Thyroid gland (tissue), 4 donors: Measurements from ENCODE around the gene MAPT. TPM values are rescaled to one million over a fixed set of nuclear protein-coding genes. Genes with fewer than 3 reads are reported as not detected.

ENCODE experiments used
- DNase-seq, 2 donors: peaks; one replicate each; pipeline ENCODE4 v3.0.0-alpha.2; 2019
- H3K27ac ChIP-seq, 3 donors: fragments of 200-600 bp; sonication (generic); 1 replicate in 2 of 3; 2 replicates in 1 of 3; pipeline ENCODE4 v1.5.1; 2016 to 2019; ENCODE audit warnings: mild to moderate bottlenecking in 1 of 3, moderate library complexity in 1 of 3
- H3K27me3 ChIP-seq: fragments of 200-600 bp; sonication (generic); one replicate; pipeline ENCODE4 v1.5.1; 2019
- H3K36me3 ChIP-seq, 2 donors: fragments of 200-600 bp; sonication (generic); one replicate each; pipeline ENCODE4 v1.5.1; 2016 to 2019
- H3K4me1 ChIP-seq, 2 donors: fragments of 200-600 bp; sonication (generic); one replicate each; pipeline ENCODE4 v1.5.1; 2017 to 2019
- H3K4me3 ChIP-seq, 3 donors: fragments of 200-600 bp; sonication (generic); replicated peaks in 1 of 3; 1 replicate in 2 of 3; 2 replicates in 1 of 3; pipeline ENCODE4 v1.5.1; 2016; ENCODE audit warnings: mild to moderate bottlenecking in 1 of 3
- H3K9me3 ChIP-seq: fragments of 200-600 bp; sonication (generic); one replicate; pipeline ENCODE4 v1.5.1; 2017
- POLR2A ChIP-seq, 2 donors: fragments of 450-650 bp; IDR thresholded peaks; one replicate each; pipeline ENCODE4 v1.6.1; 2017; ENCODE audit warnings: antibody characterized with exemption in 2 of 2, mild to moderate bottlenecking in 2 of 2, moderate library complexity in 1 of 2
- WGBS, 2 donors: methylation state at CpG; one replicate each; pipeline ENCODE4 v1.1.5; 2017; 5-methylcytosine and 5-hydroxymethylcytosine counted together
- intact Hi-C: fragments of 100-400 bp; cut with DNase I; formaldehyde crosslinking; loops from one replicate; pipeline ENCODE4 v1.15.1; 2023
- total RNA-seq, 4 donors: library from RNA; depleted of rRNA; stranded (reverse); fragments of >200 nt; gene quantifications; one replicate each; pipeline ENCODE4 v1.2.3, GENCODE V29; 2016
- TF ChIP-seq, protein P1 (sequence below), 6 experiments: fragments of 200-600 bp in 3 of 6; fragments of 450-650 bp in 3 of 6; sonication (generic) in 3 of 6; IDR thresholded peaks; one replicate each; pipeline ENCODE4 v1.5.1; 2016 to 2019; ENCODE audit warnings: antibody characterized with exemption in 6 of 6, mild to moderate bottlenecking in 2 of 6, inconsistent platforms in 1 of 6, moderate library complexity in 1 of 6

The MAPT gene
- total RNA-seq, 4 donors from 2014 or later, result 0.54 to 1.8 (median 0.92) TPM

DNA sequence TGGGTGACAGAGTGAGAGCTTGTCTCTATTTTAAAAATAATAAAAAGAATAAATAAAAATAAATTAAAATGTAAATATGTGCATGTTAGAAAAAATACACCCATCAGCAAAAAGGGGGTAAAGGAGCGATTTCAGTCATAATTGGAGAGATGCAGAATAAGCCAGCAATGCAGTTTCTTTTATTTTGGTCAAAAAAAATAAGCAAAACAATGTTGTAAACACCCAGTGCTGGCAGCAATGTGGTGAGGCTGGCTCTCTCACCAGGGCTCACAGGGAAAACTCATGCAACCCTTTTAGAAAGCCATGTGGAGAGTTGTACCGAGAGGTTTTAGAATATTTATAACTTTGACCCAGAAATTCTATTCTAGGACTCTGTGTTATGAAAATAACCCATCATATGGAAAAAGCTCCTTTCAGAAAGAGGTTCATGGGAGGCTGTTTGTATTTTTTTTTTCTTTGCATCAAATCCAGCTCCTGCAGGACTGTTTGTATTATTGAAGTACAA, 113.2 kb downstream of the MAPT start:
- Histone ChIP-seq H3K36me3 (no peaks in the 10 kb centered on the region), H3K4me3 (no peak overlapping the region), H3K4me1 (peaks cover 9 to 11% of the 10 kb centered on the region in 2 donors), H3K27ac (no peak overlapping the region), H3K27me3 (no peaks in the 10 kb centered on the region), H3K9me3 (no peaks in the 10 kb centered on the region)
- intact Hi-C loops, result loop anchor here (10.0 kb wide), 1 partner anchor 277 kb away; no protein-coding TSS in a partner anchor
- 72 to 85% methylated on average over 2 of the region's 2 CpGs for WGBS, 2 donors
- no peak for DNase-seq
- TF ChIP-seq, protein P1, sequence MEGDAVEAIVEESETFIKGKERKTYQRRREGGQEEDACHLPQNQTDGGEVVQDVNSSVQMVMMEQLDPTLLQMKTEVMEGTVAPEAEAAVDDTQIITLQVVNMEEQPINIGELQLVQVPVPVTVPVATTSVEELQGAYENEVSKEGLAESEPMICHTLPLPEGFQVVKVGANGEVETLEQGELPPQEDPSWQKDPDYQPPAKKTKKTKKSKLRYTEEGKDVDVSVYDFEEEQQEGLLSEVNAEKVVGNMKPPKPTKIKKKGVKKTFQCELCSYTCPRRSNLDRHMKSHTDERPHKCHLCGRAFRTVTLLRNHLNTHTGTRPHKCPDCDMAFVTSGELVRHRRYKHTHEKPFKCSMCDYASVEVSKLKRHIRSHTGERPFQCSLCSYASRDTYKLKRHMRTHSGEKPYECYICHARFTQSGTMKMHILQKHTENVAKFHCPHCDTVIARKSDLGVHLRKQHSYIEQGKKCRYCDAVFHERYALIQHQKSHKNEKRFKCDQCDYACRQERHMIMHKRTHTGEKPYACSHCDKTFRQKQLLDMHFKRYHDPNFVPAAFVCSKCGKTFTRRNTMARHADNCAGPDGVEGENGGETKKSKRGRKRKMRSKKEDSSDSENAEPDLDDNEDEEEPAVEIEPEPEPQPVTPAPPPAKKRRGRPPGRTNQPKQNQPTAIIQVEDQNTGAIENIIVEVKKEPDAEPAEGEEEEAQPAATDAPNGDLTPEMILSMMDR (IDR thresholded peaks at IDR 0.05), result no peak
- no peak for TF ChIP-seq POLR2A (IDR thresholded peaks at IDR 0.05)

- TF ChIP-seq, protein P1 (IDR thresholded peaks at IDR 0.05), result no peak
- no peak for TF ChIP-seq POLR2A (IDR thresholded peaks at IDR 0.05)
- intact Hi-C loops, result loop anchor here (10.0 kb wide), 1 partner anchor 276 kb away; no protein-coding TSS in a partner anchor
- peaks cover 9% of the 10 kb centered on the region in 2 donors for H3K4me1 ChIP-seq
- no peak overlapping the region for H3K27ac ChIP-seq
- WGBS, 2 donors, result 92 to 93% methylated on average over 9 of the region's 9 CpGs
- no peaks in the 10 kb centered on the region for H3K36me3 ChIP-seq
- no peaks in the 10 kb centered on the region for H3K9me3 ChIP-seq
- H3K27me3 ChIP-seq, result no peaks in the 10 kb centered on the region
- DNase-seq, result no peak
- no peak overlapping the region for H3K4me3 ChIP-seq
These were observed 114.2 kb downstream of the MAPT start for GRCh38 chr17:46008591-46008990.

DNA sequence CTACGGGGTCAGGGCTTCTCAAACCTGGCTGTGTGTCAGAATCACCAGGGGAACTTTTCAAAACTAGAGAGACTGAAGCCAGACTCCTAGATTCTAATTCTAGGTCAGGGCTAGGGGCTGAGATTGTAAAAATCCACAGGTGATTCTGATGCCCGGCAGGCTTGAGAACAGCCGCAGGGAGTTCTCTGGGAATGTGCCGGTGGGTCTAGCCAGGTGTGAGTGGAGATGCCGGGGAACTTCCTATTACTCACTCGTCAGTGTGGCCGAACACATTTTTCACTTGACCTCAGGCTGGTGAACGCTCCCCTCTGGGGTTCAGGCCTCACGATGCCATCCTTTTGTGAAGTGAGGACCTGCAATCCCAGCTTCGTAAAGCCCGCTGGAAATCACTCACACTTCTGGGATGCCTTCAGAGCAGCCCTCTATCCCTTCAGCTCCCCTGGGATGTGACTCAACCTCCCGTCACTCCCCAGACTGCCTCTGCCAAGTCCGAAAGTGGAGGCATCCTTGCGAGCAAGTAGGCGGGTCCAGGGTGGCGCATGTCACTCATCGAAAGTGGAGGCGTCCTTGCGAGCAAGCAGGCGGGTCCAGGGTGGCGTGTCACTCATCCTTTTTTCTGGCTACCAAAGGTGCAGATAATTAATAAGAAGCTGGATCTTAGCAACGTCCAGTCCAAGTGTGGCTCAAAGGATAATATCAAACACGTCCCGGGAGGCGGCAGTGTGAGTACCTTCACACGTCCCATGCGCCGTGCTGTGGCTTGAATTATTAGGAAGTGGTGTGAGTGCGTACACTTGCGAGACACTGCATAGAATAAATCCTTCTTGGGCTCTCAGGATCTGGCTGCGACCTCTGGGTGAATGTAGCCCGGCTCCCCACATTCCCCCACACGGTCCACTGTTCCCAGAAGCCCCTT, 115.6 kb downstream of the MAPT start:
- no peaks in the 10 kb centered on the region for H3K36me3 ChIP-seq
- no peak overlapping the region for H3K4me3 ChIP-seq
- DNase-seq, result no peak
- TF ChIP-seq, protein P1 (IDR thresholded peaks at IDR 0.05), result no peak
- TF ChIP-seq POLR2A (IDR thresholded peaks at IDR 0.05), result no peak
- H3K4me1 ChIP-seq, result no peaks in the 10 kb centered on the region
- WGBS, 2 donors, result 88 to 89% methylated on average over 33 of the region's 33 CpGs
- intact Hi-C loops, result loop anchor here (10.0 kb wide), 1 partner anchor 275 kb away; no protein-coding TSS in a partner anchor
- no peaks in the 10 kb centered on the region for H3K9me3 ChIP-seq
- H3K27me3 ChIP-seq, result no peaks in the 10 kb centered on the region
- H3K27ac ChIP-seq, result no peak overlapping the region

DNA sequence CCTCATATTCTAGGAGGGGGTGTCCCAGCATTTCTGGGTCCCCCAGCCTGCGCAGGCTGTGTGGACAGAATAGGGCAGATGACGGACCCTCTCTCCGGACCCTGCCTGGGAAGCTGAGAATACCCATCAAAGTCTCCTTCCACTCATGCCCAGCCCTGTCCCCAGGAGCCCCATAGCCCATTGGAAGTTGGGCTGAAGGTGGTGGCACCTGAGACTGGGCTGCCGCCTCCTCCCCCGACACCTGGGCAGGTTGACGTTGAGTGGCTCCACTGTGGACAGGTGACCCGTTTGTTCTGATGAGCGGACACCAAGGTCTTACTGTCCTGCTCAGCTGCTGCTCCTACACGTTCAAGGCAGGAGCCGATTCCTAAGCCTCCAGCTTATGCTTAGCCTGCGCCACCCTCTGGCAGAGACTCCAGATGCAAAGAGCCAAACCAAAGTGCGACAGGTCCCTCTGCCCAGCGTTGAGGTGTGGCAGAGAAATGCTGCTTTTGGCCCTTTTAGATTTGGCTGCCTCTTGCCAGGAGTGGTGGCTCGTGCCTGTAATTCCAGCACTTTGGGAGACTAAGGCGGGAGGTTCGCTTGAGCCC, 116.3 kb downstream of the MAPT start:
- intact Hi-C loops, result no loop called here
- no peak overlapping the region for H3K27ac ChIP-seq
- no peaks in the 10 kb centered on the region for H3K27me3 ChIP-seq

More for the DNA sequence above, 116.3 kb downstream of the MAPT start:
- no peak for DNase-seq
- TF ChIP-seq POLR2A (IDR thresholded peaks at IDR 0.05), result no peak
- TF ChIP-seq, protein P1 (IDR thresholded peaks at IDR 0.05), result no peak
- Histone ChIP-seq H3K4me1 (no peaks in the 10 kb centered on the region), H3K9me3 (no peaks in the 10 kb centered on the region), H3K36me3 (no peaks in the 10 kb centered on the region), H3K4me3 (no peak overlapping the region)
- WGBS, 2 donors, result 91 to 97% methylated on average over 5 to 13 of the region's 16 CpGs
